H1 (cell line): ENCODE results near the gene IMPG2.

Source experiments
- ATF2 ChIP-seq: IDR thresholded peaks from 2 replicates; pipeline ENCODE4 v1.6.1; 2012; ENCODE audit warnings: low read length, inconsistent platforms
- BCL11A ChIP-seq, 2 experiments: IDR thresholded peaks; one replicate each; pipeline ENCODE4 v1.6.1; 2011; ENCODE audit warnings: low read depth in 2 of 2, low read length in 2 of 2, mild to moderate bottlenecking in 2 of 2
- CEBPB ChIP-seq: IDR thresholded peaks from 2 replicates; pipeline ENCODE4 v1.6.1; 2012; ENCODE audit warnings: low read depth, low read length
- CTCF ChIP-seq, 3 experiments: IDR thresholded peaks; 1 replicate in 2 of 3; 2 replicates in 1 of 3; pipeline versions ENCODE4 v1.5.1 to v1.6.1; 2011; ENCODE audit warnings: low read length in 3 of 3, mild to moderate bottlenecking in 3 of 3, inconsistent platforms in 2 of 3, low read depth in 1 of 3, moderate library complexity in 1 of 3; ENCODE audit not compliant: insufficient read depth in 1 of 3; ENCODE audit errors: control extremely low read depth in 1 of 3
- GABPA ChIP-seq: IDR thresholded peaks from 2 replicates; pipeline ENCODE4 v1.6.1; 2011; ENCODE audit warnings: mild to moderate bottlenecking, low read length, moderate library complexity, borderline replicate concordance; ENCODE audit not compliant: insufficient read depth
- JUN ChIP-seq: IDR thresholded peaks from 2 replicates; pipeline ENCODE4 v1.6.1; 2011; ENCODE audit warnings: low read depth, mild to moderate bottlenecking, improper control_type of control experiment, low read length
- MAX ChIP-seq: IDR thresholded peaks from 2 replicates; pipeline ENCODE4 v1.6.1; 2012; ENCODE audit warnings: inconsistent platforms
- POLR2A ChIP-seq, 2 experiments: IDR thresholded peaks; 1 replicate in 1 of 2; 2 replicates in 1 of 2; pipeline ENCODE4 v1.6.1; 2011; ENCODE audit warnings: low read depth in 2 of 2, low read length in 2 of 2, mild to moderate bottlenecking in 2 of 2; ENCODE audit errors: control extremely low read depth in 1 of 2

- TF ChIP-seq GABPA (no peak), MAX (no peak), POLR2A (IDR thresholded peaks at IDR 0.05; ENCODE audit: control extremely low read depth in 1 of 2, low read depth in 2 of 2, low read length in 2 of 2) (no peak), BCL11A (IDR thresholded peaks at IDR 0.05; ENCODE audit: low read depth in 2 of 2, low read length in 2 of 2) (no peak), CEBPB (no peak), ATF2 (no peak), JUN (no peak), CTCF (IDR thresholded peaks at IDR 0.05; ENCODE audit: control extremely low read depth in 1 of 3, insufficient read depth in 1 of 3, low read depth in 1 of 3, low read length in 3 of 3) (no peak)
These were observed 8.8 kb upstream of the IMPG2 start for GRCh38 chr3:101329016-101329673.
